HG03575 (cell line): ENCODE results near the gene GAB4.

Experiments
- ATAC-seq: cut with Tn5 transposase; IDR thresholded peaks from one replicate; pipeline ENCODE4 v1.9.1; 2021; ENCODE audit not compliant: unreplicated experiment, insufficient number of reproducible peaks, low FRiP score; ENCODE audit errors: extremely low read depth

GAB4 gene

GRCh38 chr22:17007257-17007656 is 765 bp downstream of the GAB4 start:
- no peak for ATAC-seq

- no peak for ATAC-seq
Measured at GRCh38 chr22:16989915-16990314, 18.1 kb downstream of the GAB4 start.

- no peak for ATAC-seq
Measured at GRCh38 chr22:16988257-16988656, 19.8 kb downstream of the GAB4 start.

GRCh38 chr22:16987822-16988221 is 20.2 kb downstream of the GAB4 start:
- ATAC-seq: no peak

- no peak for ATAC-seq
Measured at GRCh38 chr22:16975155-16975885, 32.7 kb downstream of the GAB4 start.

GRCh38 chr22:16974298-16975084 is 33.5 kb downstream of the GAB4 start:
- ATAC-seq: no peak

- ATAC-seq: no peak
Measured at GRCh38 chr22:16973591-16974297, 34.3 kb downstream of the GAB4 start.

- no peak for ATAC-seq
Measured at GRCh38 chr22:16972311-16972710, 35.7 kb downstream of the GAB4 start.

- no peak for ATAC-seq
Measured at GRCh38 chr22:16970446-16970845, 37.6 kb downstream of the GAB4 start.

- ATAC-seq: no peak
Measured at GRCh38 chr22:16969508-16970327, 38.3 kb downstream of the GAB4 start.

- no peak for ATAC-seq
Measured at GRCh38 chr22:16968218-16968595, 39.8 kb downstream of the GAB4 start.

GRCh38 chr22:16967453-16968217 is 40.4 kb downstream of the GAB4 start:
- ATAC-seq: no peak

- no peak for ATAC-seq
Measured at GRCh38 chr22:16966251-16966650, 41.8 kb downstream of the GAB4 start.

GRCh38 chr22:16965560-16965959 is 42.5 kb downstream of the GAB4 start:
- ATAC-seq: no peak

GRCh38 chr22:16965083-16965482 is 42.9 kb downstream of the GAB4 start:
- ATAC-seq: no peak

- no peak for ATAC-seq
Measured at GRCh38 chr22:16964366-16964765, 43.7 kb downstream of the GAB4 start.

- ATAC-seq: no peak
Measured at GRCh38 chr22:16963189-16963945, 44.7 kb downstream of the GAB4 start.

- no peak for ATAC-seq
Measured at GRCh38 chr22:16962501-16962900, 45.5 kb downstream of the GAB4 start.
